Large intestine (tissue), 3 donors: ENCODE measurements around the gene STYXL2. TPM values are rescaled to one million over a fixed set of nuclear protein-coding genes. Genes with fewer than 3 reads are reported as not detected.

Source experiments
- DNase-seq, 2 donors: peaks; one replicate each; pipeline versions ENCODE4 v3.0.0 to v3.0.0-alpha.2; 2013
- H3K27ac ChIP-seq: one replicate; pipeline ENCODE4 v1.5.1; 2013; ENCODE audit warnings: low read length
- H3K27me3 ChIP-seq: 2 replicates; pipeline ENCODE4 v1.6.1; 2013; ENCODE audit warnings: low read length; ENCODE audit not compliant: control insufficient read depth, insufficient read depth
- H3K36me3 ChIP-seq: 2 replicates; pipeline ENCODE4 v1.6.1; 2013; ENCODE audit warnings: low read length; ENCODE audit not compliant: control insufficient read depth, insufficient read depth
- H3K4me1 ChIP-seq: one replicate; pipeline ENCODE4 v1.6.1; 2013; ENCODE audit warnings: low read length; ENCODE audit not compliant: control insufficient read depth, insufficient read depth
- H3K4me3 ChIP-seq: one replicate; pipeline ENCODE4 v1.5.1; 2013; ENCODE audit warnings: low read length
- H3K9me3 ChIP-seq: one replicate; pipeline ENCODE4 v1.6.1; 2013; ENCODE audit warnings: mild to moderate bottlenecking, low read depth, low read length, moderate library complexity; ENCODE audit not compliant: control insufficient read depth
- WGBS: methylation state at CpG from one replicate; pipeline ENCODE4 v1.1.5; 2013; ENCODE audit warnings: low lambda C conversion rate; ENCODE audit not compliant: insufficient coverage; 5-methylcytosine and 5-hydroxymethylcytosine counted together
- polyA plus RNA-seq: library from polyadenylated mRNA; unstranded; fragments of 120-200 nt; gene quantifications from one replicate; pipeline ENCODE4 v1.2.1, GENCODE V29; 2013

The STYXL2 gene
- polyA plus RNA-seq, 1 donor: 0.40 TPM

DNA sequence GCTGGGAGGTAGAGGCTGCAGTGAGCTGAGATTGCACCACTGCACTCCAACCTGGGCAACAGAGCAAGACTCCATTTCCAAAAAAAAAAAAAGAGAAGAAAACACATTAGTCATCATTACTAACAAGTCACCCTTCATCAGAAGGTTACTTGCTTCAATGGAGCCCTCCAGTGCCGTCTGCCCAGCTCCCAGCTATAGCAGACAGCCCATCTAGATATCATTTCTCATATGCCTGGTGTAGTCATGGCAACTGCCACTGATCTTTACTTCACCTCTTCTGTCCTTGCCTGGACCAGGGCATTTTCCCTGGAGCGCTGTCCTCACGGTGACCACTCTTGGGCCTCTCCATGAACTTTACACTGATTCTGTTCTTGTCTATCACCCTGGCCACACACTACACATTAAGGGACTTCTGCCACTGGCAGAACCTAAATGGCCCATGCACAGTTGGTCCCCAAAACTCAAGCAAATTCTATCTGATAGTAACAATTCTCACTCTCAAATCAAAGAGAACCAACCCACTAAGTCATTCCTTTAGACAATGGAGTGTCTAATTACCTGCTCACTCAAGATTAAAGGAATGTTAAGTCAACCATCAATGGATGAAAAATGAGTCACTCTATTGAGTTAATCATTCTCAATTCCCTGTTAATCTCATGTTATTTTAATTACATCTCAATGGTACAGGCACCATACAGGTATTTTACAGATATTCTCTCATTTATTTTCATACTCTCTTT, 16.6 kb upstream of the STYXL2 start:
- 90% methylated on average over 2 of the region's 3 CpGs for WGBS
- peak in 1 of 2 donors; percentile 26 for DNase-seq
- Histone ChIP-seq H3K27me3 (no peaks in the 10 kb centered on the region), H3K4me3 (no peak overlapping the region), H3K27ac (no peak overlapping the region), H3K4me1 (peaks cover 15% of the 10 kb centered on the region), H3K36me3 (peaks cover 6% of the 10 kb centered on the region), H3K9me3 (no peaks in the 10 kb centered on the region)

GRCh38 chr1:167077868-167078210, 16.0 kb upstream of the STYXL2 start:
- DNase-seq: no peak
- peaks cover 17% of the 10 kb centered on the region for H3K4me1 ChIP-seq
- no peaks in the 10 kb centered on the region for H3K27me3 ChIP-seq
- H3K27ac ChIP-seq: no peak overlapping the region
- peaks cover 6% of the 10 kb centered on the region for H3K36me3 ChIP-seq
- H3K4me3 ChIP-seq: no peak overlapping the region
- no peaks in the 10 kb centered on the region for H3K9me3 ChIP-seq

DNA sequence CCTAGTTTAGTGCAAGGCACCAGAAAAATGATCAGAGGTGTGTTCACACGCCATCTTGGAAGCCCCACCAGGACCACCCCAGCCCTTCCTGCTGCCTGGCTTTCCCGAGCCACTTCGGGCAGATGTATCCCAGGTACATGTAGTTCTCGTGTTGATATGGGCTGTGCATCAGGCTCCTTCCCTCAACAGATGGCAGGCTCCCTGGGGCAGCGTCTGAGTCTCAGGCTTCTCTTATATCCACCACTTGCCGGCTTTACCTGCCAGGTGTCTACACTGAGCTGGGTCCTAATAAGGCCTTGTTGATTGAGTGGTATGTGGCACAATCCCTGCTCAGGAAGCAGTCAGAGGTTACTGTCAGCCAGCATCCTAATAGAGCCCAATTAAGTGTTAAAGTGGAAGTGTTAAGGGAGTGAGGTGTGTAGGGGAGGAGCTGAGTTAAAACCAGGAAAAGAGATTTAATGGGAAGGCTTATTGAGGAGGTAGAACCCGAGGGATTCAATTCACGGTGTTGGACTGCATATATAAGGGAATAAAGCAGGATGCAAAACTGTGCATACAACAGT, 12.2 kb upstream of the STYXL2 start:
- peak in 1 of 2 donors; percentile 54 for DNase-seq
- H3K9me3 ChIP-seq: no peaks in the 10 kb centered on the region
- WGBS: no CpG with 5 or more reads among the region's 8 CpGs
- H3K27me3 ChIP-seq: no peaks in the 10 kb centered on the region
- no peaks in the 10 kb centered on the region for H3K36me3 ChIP-seq
- peak overlapping the region; percentile 90 for H3K27ac ChIP-seq
- H3K4me3 ChIP-seq: no peak overlapping the region
- H3K4me1 ChIP-seq: peaks cover 54% of the 10 kb centered on the region

DNA sequence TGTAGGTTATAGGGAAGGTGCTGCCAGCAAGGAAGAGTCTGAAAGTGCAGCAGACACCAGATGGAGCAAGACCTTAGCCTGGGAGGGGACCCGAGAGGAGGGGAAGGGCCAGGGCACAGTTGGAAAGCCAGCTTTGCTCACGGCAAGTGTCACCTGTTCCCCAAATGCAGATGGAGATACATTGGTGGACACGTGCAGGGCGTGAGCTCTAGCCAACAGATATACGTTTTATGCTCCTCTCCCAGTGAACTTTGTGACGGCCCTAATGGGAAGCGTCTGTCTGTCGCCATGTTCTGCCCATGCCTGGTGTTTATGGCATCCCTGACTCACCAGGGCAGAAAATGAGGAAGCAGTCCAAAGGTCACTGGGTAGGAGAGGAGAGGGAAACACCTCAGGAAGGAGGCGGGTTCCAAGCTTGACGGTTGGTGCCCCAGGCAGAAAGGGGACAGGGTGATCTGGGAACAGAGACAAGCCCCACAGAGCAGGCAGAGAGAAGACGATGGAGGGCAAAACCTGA, 11.3 kb upstream of the STYXL2 start:
- WGBS: no CpG with 5 or more reads among the region's 11 CpGs
- Histone ChIP-seq H3K9me3 (no peaks in the 10 kb centered on the region), H3K36me3 (no peaks in the 10 kb centered on the region), H3K4me1 (peaks cover 63% of the 10 kb centered on the region), H3K27me3 (no peaks in the 10 kb centered on the region), H3K4me3 (no peak overlapping the region), H3K27ac (peak overlapping the region; percentile 90)
- peak; percentile 98 to 100 for DNase-seq

DNA sequence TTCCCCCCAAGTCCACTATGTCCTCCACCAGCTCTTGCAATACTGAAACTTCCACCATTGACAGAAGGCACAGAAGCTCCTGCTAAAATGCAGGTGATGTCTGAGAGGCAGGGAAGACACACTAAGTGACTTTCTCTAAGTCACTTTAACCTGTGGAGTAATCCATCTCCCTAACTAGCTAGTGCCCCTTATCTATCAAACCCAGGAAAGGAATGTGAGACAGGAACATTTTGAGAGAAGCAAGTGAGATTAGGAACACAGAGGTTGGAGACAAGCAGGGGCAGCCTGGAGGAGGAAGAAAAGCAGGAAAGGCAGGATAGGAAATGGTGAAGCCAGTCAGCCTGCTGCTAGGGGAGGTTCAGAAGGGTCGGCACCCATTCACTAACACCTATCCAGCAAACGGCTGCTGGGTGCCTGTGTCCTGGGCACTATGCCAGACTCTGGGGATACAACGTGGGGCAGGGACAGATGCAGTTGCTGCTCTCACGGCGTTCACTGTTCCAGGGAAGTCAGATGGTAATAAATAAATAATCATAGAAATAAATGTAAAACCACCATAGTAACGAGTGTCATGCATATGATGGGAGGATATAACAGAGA, 10.7 kb upstream of the STYXL2 start:
- DNase-seq: peak; percentile 21 to 74
- WGBS: 36% methylated on average over 1 of the region's 6 CpGs
- Histone ChIP-seq H3K4me3 (no peak overlapping the region), H3K27ac (peak overlapping the region; percentile 90), H3K27me3 (no peaks in the 10 kb centered on the region), H3K9me3 (no peaks in the 10 kb centered on the region), H3K36me3 (no peaks in the 10 kb centered on the region), H3K4me1 (peaks cover 63% of the 10 kb centered on the region)

- WGBS: no CpG with 5 or more reads among the region's 3 CpGs
- Histone ChIP-seq H3K27me3 (no peaks in the 10 kb centered on the region), H3K36me3 (no peaks in the 10 kb centered on the region), H3K4me3 (no peak overlapping the region), H3K27ac (peak overlapping the region; percentile 90), H3K4me1 (peaks cover 70% of the 10 kb centered on the region), H3K9me3 (no peaks in the 10 kb centered on the region)
- no peak for DNase-seq
Measured at GRCh38 chr1:167083871-167084270, 10.0 kb upstream of the STYXL2 start.

DNA sequence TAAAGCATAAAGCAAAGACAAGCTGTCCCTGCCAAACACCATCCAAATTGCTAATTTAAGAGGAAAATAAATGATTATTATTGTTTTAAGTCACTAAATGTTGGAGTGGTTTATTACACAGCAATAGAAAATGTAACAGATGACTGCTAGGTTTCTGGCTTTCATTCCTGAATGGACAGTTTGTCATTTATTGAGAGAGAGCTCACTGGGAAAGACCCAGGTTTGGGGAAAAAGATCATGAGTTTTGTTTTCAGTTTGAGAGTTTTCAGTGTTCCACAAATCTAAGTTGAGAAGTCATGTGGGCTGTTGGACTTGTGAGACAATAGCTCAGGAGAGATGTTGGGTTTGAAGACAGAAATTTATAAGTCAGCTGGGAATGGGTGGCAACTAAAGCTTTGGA, 9.1 kb upstream of the STYXL2 start:
- H3K4me1 ChIP-seq: peaks cover 71% of the 10 kb centered on the region

DNA sequence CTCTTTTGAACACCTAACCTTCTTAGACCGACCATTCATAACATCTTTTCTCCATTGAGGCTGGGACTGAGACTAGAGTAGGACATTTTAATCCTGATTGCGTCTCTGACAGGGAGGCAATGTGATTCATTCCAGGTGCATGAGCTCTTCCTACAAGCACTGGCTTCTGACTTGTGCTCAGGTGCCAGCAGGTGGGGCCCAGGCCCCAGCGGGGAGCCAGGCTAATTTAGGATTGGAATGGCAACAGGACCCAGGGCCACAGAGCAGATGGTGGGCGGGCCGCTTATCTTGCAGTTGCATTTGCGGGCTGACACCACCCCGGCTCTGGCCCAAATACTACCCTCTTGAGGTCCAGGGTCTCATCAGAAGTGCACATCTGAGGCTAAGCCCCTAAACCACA, 7.8 kb upstream of the STYXL2 start:
- peaks cover 81% of the 10 kb centered on the region for H3K4me1 ChIP-seq
- no peaks in the 10 kb centered on the region for H3K27me3 ChIP-seq
- no peak overlapping the region for H3K4me3 ChIP-seq
- peak overlapping the region; percentile 34 for H3K27ac ChIP-seq
- peak; percentile 17 to 55 for DNase-seq
- no peaks in the 10 kb centered on the region for H3K9me3 ChIP-seq
- WGBS: no CpG with 5 or more reads among the region's 7 CpGs
- no peaks in the 10 kb centered on the region for H3K36me3 ChIP-seq

More for the DNA sequence above, 9.1 kb upstream of the STYXL2 start:
- Histone ChIP-seq H3K9me3 (no peaks in the 10 kb centered on the region), H3K4me3 (no peak overlapping the region), H3K27me3 (no peaks in the 10 kb centered on the region), H3K36me3 (no peaks in the 10 kb centered on the region), H3K27ac (peak overlapping the region; percentile 90)
- no peak for DNase-seq

- Histone ChIP-seq H3K4me3 (no peak overlapping the region), H3K36me3 (no peaks in the 10 kb centered on the region), H3K27ac (peak overlapping the region; percentile 34), H3K27me3 (no peaks in the 10 kb centered on the region), H3K9me3 (no peaks in the 10 kb centered on the region), H3K4me1 (peaks cover 77% of the 10 kb centered on the region)
- WGBS: no CpG with 5 or more reads among the region's 3 CpGs
- peak in 1 of 2 donors; percentile 55 for DNase-seq
Measured at GRCh38 chr1:167086768-167087167, 7.1 kb upstream of the STYXL2 start.

DNA sequence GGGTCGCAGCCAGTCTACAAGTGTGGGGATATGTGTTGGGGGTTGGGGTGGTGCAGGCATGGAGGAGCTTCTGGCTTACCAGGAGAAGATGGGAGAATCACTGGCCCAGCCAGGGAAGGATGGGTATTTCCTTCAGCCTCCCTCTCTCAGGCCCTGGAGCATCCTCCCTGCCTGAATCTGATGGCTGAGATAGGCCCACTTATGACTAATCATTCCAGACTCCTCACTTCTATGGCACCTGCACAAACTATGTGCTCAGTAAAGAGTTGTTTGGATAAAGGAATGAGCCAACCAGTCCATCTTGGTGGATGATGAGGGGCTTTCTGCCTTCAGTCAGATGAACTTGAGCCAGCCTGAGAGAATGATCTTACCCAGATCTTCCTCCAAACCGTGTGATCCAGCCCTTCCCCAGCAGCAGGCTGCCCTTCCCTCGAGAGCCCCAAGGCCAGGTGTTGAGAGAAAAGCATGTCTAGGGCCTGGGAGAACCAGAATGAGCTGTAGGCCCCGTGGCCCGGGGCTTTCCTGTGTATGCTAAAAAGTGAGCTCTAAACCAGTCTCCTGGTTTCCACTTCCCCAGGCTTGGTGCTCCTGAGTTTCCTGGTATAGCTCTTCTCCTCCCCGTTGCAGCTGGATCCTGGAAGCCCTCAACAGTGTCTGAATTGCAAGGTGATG, 5.0 kb upstream of the STYXL2 start:
- H3K4me3 ChIP-seq: no peak overlapping the region
- WGBS: no CpG with 5 or more reads among the region's 6 CpGs
- H3K9me3 ChIP-seq: no peaks in the 10 kb centered on the region
- no peaks in the 10 kb centered on the region for H3K36me3 ChIP-seq
- H3K27ac ChIP-seq: no peak overlapping the region
- no peaks in the 10 kb centered on the region for H3K27me3 ChIP-seq
- no peak for DNase-seq
- H3K4me1 ChIP-seq: peaks cover 59% of the 10 kb centered on the region
